Astrocyte (in vitro differentiated cells and primary cell): Measurements from ENCODE around the gene RHBDD2. TPM values are rescaled to one million over a fixed set of nuclear protein-coding genes. Genes with fewer than 3 reads are reported as not detected.
"Not testable (repeated sequence)": the region's sequence is repeated elsewhere in the genome, so short reads cannot be mapped to it uniquely, and the experiment has no call there.

Experiments
- DNase-seq: peaks from one replicate; pipeline ENCODE4 v3.0.0-alpha.2; 2010; ENCODE audit warnings: low read depth
- FAIRE-seq: peaks from 2 replicates; lab custom pipeline; 2011; peaks lifted over from hg19 to GRCh38; lab: Jason Lieb, UNC
- H2AFZ ChIP-seq: 2 replicates; pipeline ENCODE4 v1.6.0; 2012; ENCODE audit warnings: low read depth, low read length, inconsistent platforms
- H3K27ac ChIP-seq: 2 replicates; pipeline ENCODE4 v1.5.1; 2011; ENCODE audit warnings: low read depth, low read length, inconsistent platforms
- H3K27me3 ChIP-seq: 2 replicates; pipeline ENCODE4 v1.6.0; 2011; ENCODE audit warnings: low read length, inconsistent platforms; ENCODE audit not compliant: insufficient read depth
- H3K36me3 ChIP-seq: 2 replicates; pipeline ENCODE4 v1.5.1; 2011; ENCODE audit warnings: low read length, inconsistent platforms; ENCODE audit not compliant: insufficient read depth
- H3K4me1 ChIP-seq: 2 replicates; pipeline ENCODE4 v1.5.1; 2011; ENCODE audit warnings: low read length, inconsistent platforms; ENCODE audit not compliant: insufficient read depth
- H3K4me2 ChIP-seq: 2 replicates; pipeline ENCODE4 v1.6.0; 2012; ENCODE audit warnings: low read length, inconsistent platforms
- H3K4me3 ChIP-seq: 2 replicates; pipeline ENCODE4 v1.5.1; 2011; ENCODE audit warnings: low read depth, mild to moderate bottlenecking, low read length, inconsistent platforms; ENCODE audit not compliant: insufficient read depth
- H3K79me2 ChIP-seq: 2 replicates; pipeline ENCODE4 v1.6.0; 2012; ENCODE audit warnings: mild to moderate bottlenecking, low read length, inconsistent platforms; ENCODE audit not compliant: insufficient read depth
- H3K9ac ChIP-seq: 2 replicates; pipeline ENCODE4 v1.6.0; 2012; ENCODE audit warnings: mild to moderate bottlenecking, low read length, inconsistent platforms
- H3K9me3 ChIP-seq: 2 replicates; pipeline ENCODE4 v1.5.1; 2012; ENCODE audit warnings: low read depth, mild to moderate bottlenecking, low read length, inconsistent platforms; ENCODE audit not compliant: insufficient read depth
- H4K20me1 ChIP-seq: 2 replicates; pipeline ENCODE4 v1.6.0; 2012; ENCODE audit warnings: low read length, inconsistent platforms; ENCODE audit not compliant: insufficient read depth
- H3K27ac Mint-ChIP-seq: one replicate; pipeline ENCODE4 v1.8.0; 2021; ENCODE audit warnings: mild to moderate bottlenecking, mixed read lengths; ENCODE audit not compliant: unreplicated experiment
- H3K27me3 Mint-ChIP-seq: one replicate; pipeline ENCODE4 v1.8.0; 2021; ENCODE audit warnings: low read depth, mixed read lengths; ENCODE audit not compliant: unreplicated experiment
- H3K36me3 Mint-ChIP-seq: one replicate; pipeline ENCODE4 v1.8.0; 2021; ENCODE audit warnings: low read depth, mixed read lengths; ENCODE audit not compliant: unreplicated experiment
- H3K4me1 Mint-ChIP-seq: one replicate; pipeline ENCODE4 v1.8.0; 2021; ENCODE audit warnings: low read depth, mixed read lengths; ENCODE audit not compliant: unreplicated experiment
- H3K4me3 Mint-ChIP-seq: one replicate; pipeline ENCODE4 v1.8.0; 2021; ENCODE audit warnings: mild to moderate bottlenecking, moderate library complexity, mixed read lengths; ENCODE audit not compliant: unreplicated experiment
- H3K9me3 Mint-ChIP-seq: one replicate; pipeline ENCODE4 v1.8.0; 2021; ENCODE audit warnings: mild to moderate bottlenecking, mixed read lengths; ENCODE audit not compliant: unreplicated experiment
- CTCF ChIP-seq: IDR thresholded peaks from 2 replicates; pipeline ENCODE4 v1.5.1; 2011; ENCODE audit warnings: low read depth, mild to moderate bottlenecking, inconsistent platforms, low read length, moderate library complexity; ENCODE audit not compliant: insufficient read depth
- EZH2 ChIP-seq: IDR thresholded peaks from 2 replicates; pipeline ENCODE4 v1.6.1; 2012; ENCODE audit warnings: mild to moderate bottlenecking, low read length, inconsistent platforms; ENCODE audit not compliant: insufficient read depth
- total RNA-seq: library from RNA; stranded (reverse); gene quantifications from 2 replicates; pipeline ENCODE4 v1.2.1, GENCODE V29; 2021

The RHBDD2 gene
- total RNA-seq, 1 donor from 2014 or later: 55.0 TPM

- Histone ChIP-seq H3K27me3 (no peaks in the 10 kb centered on the region), H3K79me2 (no peaks in the 10 kb centered on the region), H3K9ac (no peak overlapping the region), H3K9me3 (no peaks in the 10 kb centered on the region), H3K4me1 (peaks cover 3% of the 10 kb centered on the region), H3K36me3 (no peaks in the 10 kb centered on the region), H4K20me1 (no peaks in the 10 kb centered on the region), H3K4me3 (no peak overlapping the region), H2AFZ (no peak overlapping the region), H3K27ac (no peak overlapping the region), H3K4me2 (no peak overlapping the region)
- no peak overlapping the region for H3K27ac Mint-ChIP-seq
- no peak for DNase-seq
- no peak for FAIRE-seq
- H3K27me3 Mint-ChIP-seq: peaks cover 2% of the 10 kb centered on the region
- no peaks in the 10 kb centered on the region for H3K9me3 Mint-ChIP-seq
- no peak for TF ChIP-seq CTCF
- TF ChIP-seq EZH2: no peak
- no peak overlapping the region for H3K4me3 Mint-ChIP-seq
- H3K36me3 Mint-ChIP-seq: no peaks in the 10 kb centered on the region
- H3K4me1 Mint-ChIP-seq: no peaks in the 10 kb centered on the region
Observed at GRCh38 chr7:75835688-75836285, 43.0 kb upstream of the RHBDD2 start.

GRCh38 chr7:75836798-75837197, 42.0 kb upstream of the RHBDD2 start:
- no peak overlapping the region for H2AFZ ChIP-seq
- no peak overlapping the region for H3K4me3 Mint-ChIP-seq
- no peaks in the 10 kb centered on the region for H3K36me3 ChIP-seq
- no peaks in the 10 kb centered on the region for H3K27me3 ChIP-seq
- no peak overlapping the region for H3K27ac ChIP-seq
- H3K4me2 ChIP-seq: no peak overlapping the region
- no peak overlapping the region for H3K27ac Mint-ChIP-seq
- H3K79me2 ChIP-seq: no peaks in the 10 kb centered on the region
- DNase-seq (no peak), FAIRE-seq (no peak)
- H3K9ac ChIP-seq: no peak overlapping the region
- no peaks in the 10 kb centered on the region for H4K20me1 ChIP-seq
- H3K9me3 ChIP-seq: no peaks in the 10 kb centered on the region
- H3K9me3 Mint-ChIP-seq: no peaks in the 10 kb centered on the region
- no peaks in the 10 kb centered on the region for H3K4me1 Mint-ChIP-seq
- peaks cover 2% of the 10 kb centered on the region for H3K27me3 Mint-ChIP-seq
- no peak overlapping the region for H3K4me3 ChIP-seq
- no peaks in the 10 kb centered on the region for H3K36me3 Mint-ChIP-seq
- TF ChIP-seq EZH2: no peak
- no peak for TF ChIP-seq CTCF
- H3K4me1 ChIP-seq: peaks cover 3% of the 10 kb centered on the region

GRCh38 chr7:75838281-75838930, 40.4 kb upstream of the RHBDD2 start:
- H3K4me3 Mint-ChIP-seq, H3K79me2 ChIP-seq, FAIRE-seq, H3K9ac ChIP-seq, H3K27ac Mint-ChIP-seq, H3K4me1 Mint-ChIP-seq, H3K9me3 ChIP-seq, DNase-seq, H3K36me3 Mint-ChIP-seq, H3K36me3 ChIP-seq, H4K20me1 ChIP-seq, H3K27me3 ChIP-seq, H3K27ac ChIP-seq, H3K4me3 ChIP-seq, H3K4me2 ChIP-seq, H3K27me3 Mint-ChIP-seq, H3K9me3 Mint-ChIP-seq, H2AFZ ChIP-seq: not testable (repeated sequence)
- H3K4me1 ChIP-seq: peaks cover 11% of the 10 kb centered on the region
